Progenitor cell of endocrine pancreas (in vitro differentiated cells): ENCODE data around the gene NELFB. TPM values are rescaled to one million over a fixed set of nuclear protein-coding genes. Genes with fewer than 3 reads are reported as not detected.

Source experiments
- DNase-seq: peaks from one replicate; pipeline ENCODE4 v3.0.0; 2021; ENCODE audit warnings: low spot score; ENCODE audit not compliant: unreplicated experiment
- H3K27ac Mint-ChIP-seq: 2 replicates; pipeline ENCODE4 v1.8.0; 2021; ENCODE audit warnings: mild to moderate bottlenecking, moderate library complexity, mixed read lengths
- H3K27me3 Mint-ChIP-seq: 2 replicates; pipeline ENCODE4 v1.8.0; 2021; ENCODE audit warnings: mixed read lengths
- H3K36me3 Mint-ChIP-seq: 2 replicates; pipeline ENCODE4 v1.8.0; 2022; ENCODE audit warnings: mixed read lengths; ENCODE audit not compliant: insufficient read depth
- H3K4me1 Mint-ChIP-seq: 2 replicates; pipeline ENCODE4 v1.8.0; 2021; ENCODE audit warnings: low read depth, mixed read lengths
- H3K4me3 Mint-ChIP-seq: 2 replicates; pipeline ENCODE4 v1.8.0; 2021; ENCODE audit warnings: low read depth, mild to moderate bottlenecking, moderate library complexity, mixed read lengths
- H3K9me3 Mint-ChIP-seq: 2 replicates; pipeline ENCODE4 v1.8.0; 2021; ENCODE audit warnings: low read depth, mixed read lengths
- total RNA-seq: library from RNA; stranded (reverse); gene quantifications from 2 replicates; pipeline ENCODE4 v1.2.1, GENCODE V29; 2021
- TF ChIP-seq, protein P1 (sequence below): fragments of 200-600 bp; sonication (generic); IDR thresholded peaks from one replicate; pipeline ENCODE4 v1.5.0; 2021; ENCODE audit warnings: antibody characterized with exemption, mild to moderate bottlenecking; ENCODE audit not compliant: unreplicated experiment

NELFB gene
- total RNA-seq, 1 donor from 2014 or later = 62.3 TPM

DNA sequence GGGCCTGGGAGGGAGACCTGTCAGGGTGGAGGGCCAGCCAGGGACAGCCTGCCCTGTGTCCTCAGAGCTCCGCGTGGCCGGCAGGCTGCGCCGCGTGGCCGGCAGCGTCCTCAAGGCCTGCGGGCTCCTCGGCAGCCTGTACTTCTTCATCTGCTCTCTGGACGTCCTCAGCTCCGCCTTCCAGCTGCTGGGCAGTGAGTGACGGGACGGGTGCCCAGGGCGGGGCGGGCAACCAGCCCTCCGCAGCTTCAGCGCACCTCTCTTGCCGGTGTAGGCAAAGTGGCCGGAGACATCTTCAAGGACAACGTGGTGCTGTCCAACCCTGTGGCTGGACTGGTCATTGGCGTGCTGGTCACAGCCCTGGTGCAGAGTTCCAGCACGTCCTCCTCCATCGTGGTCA, 22.6 kb upstream of the NELFB start:
- H3K4me1 Mint-ChIP-seq = peaks cover 15% of the 10 kb centered on the region
- H3K4me3 Mint-ChIP-seq = no peak overlapping the region
- H3K27ac Mint-ChIP-seq = no peak overlapping the region
- no peaks in the 10 kb centered on the region for H3K27me3 Mint-ChIP-seq
- TF ChIP-seq, protein P1, sequence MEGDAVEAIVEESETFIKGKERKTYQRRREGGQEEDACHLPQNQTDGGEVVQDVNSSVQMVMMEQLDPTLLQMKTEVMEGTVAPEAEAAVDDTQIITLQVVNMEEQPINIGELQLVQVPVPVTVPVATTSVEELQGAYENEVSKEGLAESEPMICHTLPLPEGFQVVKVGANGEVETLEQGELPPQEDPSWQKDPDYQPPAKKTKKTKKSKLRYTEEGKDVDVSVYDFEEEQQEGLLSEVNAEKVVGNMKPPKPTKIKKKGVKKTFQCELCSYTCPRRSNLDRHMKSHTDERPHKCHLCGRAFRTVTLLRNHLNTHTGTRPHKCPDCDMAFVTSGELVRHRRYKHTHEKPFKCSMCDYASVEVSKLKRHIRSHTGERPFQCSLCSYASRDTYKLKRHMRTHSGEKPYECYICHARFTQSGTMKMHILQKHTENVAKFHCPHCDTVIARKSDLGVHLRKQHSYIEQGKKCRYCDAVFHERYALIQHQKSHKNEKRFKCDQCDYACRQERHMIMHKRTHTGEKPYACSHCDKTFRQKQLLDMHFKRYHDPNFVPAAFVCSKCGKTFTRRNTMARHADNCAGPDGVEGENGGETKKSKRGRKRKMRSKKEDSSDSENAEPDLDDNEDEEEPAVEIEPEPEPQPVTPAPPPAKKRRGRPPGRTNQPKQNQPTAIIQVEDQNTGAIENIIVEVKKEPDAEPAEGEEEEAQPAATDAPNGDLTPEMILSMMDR = no peak
- no peaks in the 10 kb centered on the region for H3K9me3 Mint-ChIP-seq
- DNase-seq = no peak
- no peaks in the 10 kb centered on the region for H3K36me3 Mint-ChIP-seq

DNA sequence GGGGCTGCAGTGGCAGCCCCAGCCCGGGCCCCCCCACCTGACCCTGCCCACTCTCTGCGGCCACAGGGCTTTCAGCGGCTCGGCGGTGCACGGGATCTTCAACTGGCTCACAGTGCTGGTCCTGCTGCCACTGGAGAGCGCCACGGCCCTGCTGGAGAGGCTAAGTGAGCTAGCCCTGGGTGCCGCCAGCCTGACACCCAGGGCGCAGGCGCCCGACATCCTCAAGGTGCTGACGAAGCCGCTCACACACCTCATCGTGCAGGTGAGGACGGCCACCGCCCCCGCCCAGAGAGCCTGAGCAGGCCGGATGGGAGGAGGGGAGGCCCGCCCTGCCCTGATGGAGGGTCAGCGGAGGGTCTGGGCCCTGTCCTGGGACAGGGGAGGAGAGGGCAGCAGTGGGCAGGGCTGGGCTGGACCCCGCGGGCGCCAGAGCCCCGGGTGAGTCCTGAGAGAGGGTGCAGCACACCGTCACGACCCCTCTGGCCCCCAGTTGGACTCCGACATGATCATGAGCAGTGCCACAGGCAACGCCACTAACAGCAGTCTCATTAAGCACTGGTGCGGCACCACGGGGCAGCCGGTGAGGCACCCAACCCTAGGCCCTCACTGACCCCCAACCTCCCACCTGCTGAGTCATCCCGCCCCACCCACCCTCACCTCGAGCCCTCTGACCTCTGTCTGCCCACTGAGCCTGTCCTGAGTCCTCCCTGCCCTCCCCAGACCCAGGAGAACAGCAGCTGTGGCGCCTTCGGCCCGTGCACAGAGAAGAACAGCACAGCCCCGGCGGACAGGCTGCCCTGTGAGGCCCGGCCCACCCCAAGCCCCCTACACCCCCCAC, 21.8 kb upstream of the NELFB start:
- TF ChIP-seq, protein P1 = no peak
- no peak for DNase-seq
- Mint-ChIP-seq H3K27me3 (no peaks in the 10 kb centered on the region), H3K9me3 (no peaks in the 10 kb centered on the region), H3K4me3 (no peak overlapping the region), H3K36me3 (no peaks in the 10 kb centered on the region), H3K27ac (no peak overlapping the region), H3K4me1 (peaks cover 14% of the 10 kb centered on the region)

DNA sequence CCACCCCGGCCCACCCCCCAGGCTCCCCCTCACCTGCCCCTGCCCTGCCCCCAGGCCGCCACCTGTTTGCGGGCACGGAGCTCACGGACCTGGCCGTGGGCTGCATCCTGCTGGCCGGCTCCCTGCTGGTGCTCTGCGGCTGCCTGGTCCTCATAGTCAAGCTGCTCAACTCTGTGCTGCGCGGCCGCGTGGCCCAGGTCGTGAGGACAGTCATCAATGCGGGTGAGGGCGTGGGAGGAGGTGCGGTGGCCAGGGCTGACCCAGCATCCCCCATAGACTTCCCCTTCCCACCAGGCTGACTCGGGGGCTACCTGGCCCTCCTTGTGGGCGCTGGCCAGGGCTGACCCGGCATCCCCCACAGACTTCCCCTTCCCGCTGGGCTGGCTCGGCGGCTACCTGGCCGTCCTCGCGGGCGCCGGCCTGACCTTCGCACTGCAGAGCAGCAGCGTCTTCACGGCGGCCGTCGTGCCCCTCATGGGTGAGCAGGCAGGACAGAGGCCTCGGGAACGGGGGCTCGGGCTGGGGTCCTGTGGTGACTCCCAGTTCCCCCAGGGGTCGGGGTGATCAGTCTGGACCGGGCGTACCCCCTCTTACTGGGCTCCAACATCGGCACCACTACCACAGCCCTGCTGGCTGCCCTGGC, 21.0 kb upstream of the NELFB start:
- TF ChIP-seq, protein P1 = no peak
- Mint-ChIP-seq H3K27me3 (no peaks in the 10 kb centered on the region), H3K36me3 (no peaks in the 10 kb centered on the region), H3K4me3 (no peak overlapping the region), H3K27ac (no peak overlapping the region), H3K4me1 (peaks cover 17% of the 10 kb centered on the region), H3K9me3 (no peaks in the 10 kb centered on the region)
- no peak for DNase-seq

GRCh38 chr9:137234758-137235423, 20.2 kb upstream of the NELFB start:
- no peaks in the 10 kb centered on the region for H3K27me3 Mint-ChIP-seq
- H3K36me3 Mint-ChIP-seq = no peaks in the 10 kb centered on the region
- no peak overlapping the region for H3K27ac Mint-ChIP-seq
- peaks cover 17% of the 10 kb centered on the region for H3K4me1 Mint-ChIP-seq
- no peak overlapping the region for H3K4me3 Mint-ChIP-seq
- TF ChIP-seq, protein P1 = no peak
- no peak for DNase-seq
- H3K9me3 Mint-ChIP-seq = no peaks in the 10 kb centered on the region
